Measurements from ENCODE around the gene MAPKAPK2.

Gene MAPKAPK2

GRCh38 chr1:206658981-206659273 is 25.8 kb upstream of the MAPKAPK2 start (continued):
- TF ChIP-seq SETDB1 (IDR thresholded peaks at IDR 0.05; ENCODE audit: insufficient read length, low read length) (no peak), ZNF26 (tag by site-specific recombination; IDR thresholded peaks at IDR 0.05) (no peak), ZNF48 (tag by site-specific recombination; IDR thresholded peaks at IDR 0.05) (no peak), ZBTB8A (tag by site-specific recombination; IDR thresholded peaks at IDR 0.05) (no peak), ZNF777 (tag by site-specific recombination; IDR thresholded peaks at IDR 0.05; ENCODE audit: borderline replicate concordance) (no peak)

- no peaks in the 10 kb centered on the region for H3K36me3 ChIP-seq (ENCODE audit: control insufficient read depth in 2 of 2, insufficient read depth in 1 of 2, low read length in 2 of 2)
- H3K9me3 ChIP-seq (ENCODE audit: control insufficient read depth, insufficient read depth, low read depth, low read length), result no peaks in the 10 kb centered on the region
- TF ChIP-seq ZNF623 (tag by site-specific recombination; IDR thresholded peaks at IDR 0.05), result no peak
- TF ChIP-seq SCRT1 (tag by site-specific recombination; IDR thresholded peaks at IDR 0.05; ENCODE audit: borderline replicate concordance), result no peak
- TF ChIP-seq ZNF76 (tag by site-specific recombination; IDR thresholded peaks at IDR 0.05; ENCODE audit: borderline replicate concordance, low read depth), result no peak
- TF ChIP-seq ZNF701 (tag by site-specific recombination; IDR thresholded peaks at IDR 0.05), result no peak
- TF ChIP-seq GLIS1 (tag by site-specific recombination; IDR thresholded peaks at IDR 0.05), result no peak
- TF ChIP-seq ZNF518A (tag by site-specific recombination; conservative IDR thresholded peaks at IDR 0.05; ENCODE audit: low read depth), result no peak
- no peak for TF ChIP-seq ZNF324 (tag by site-specific recombination; IDR thresholded peaks at IDR 0.05)
- TF ChIP-seq ZNF354C (tag by site-specific recombination; IDR thresholded peaks at IDR 0.05; ENCODE audit: borderline replicate concordance, low read depth), result no peak
- no peak for TF ChIP-seq ZSCAN16 (tag by site-specific recombination; IDR thresholded peaks at IDR 0.05)
- no peak for TF ChIP-seq ZSCAN30 (tag by site-specific recombination; IDR thresholded peaks at IDR 0.05)
- TF ChIP-seq HOXA7 (CRISPR knock-in tag; IDR thresholded peaks at IDR 0.05; ENCODE audit: borderline replicate concordance), result no peak
- H3K27ac ChIP-seq (ENCODE audit: extremely low read depth, low read depth, low read length), result no peak overlapping the region
- H3K4me1 ChIP-seq (ENCODE audit: control insufficient read depth, insufficient read depth, low read length), result peaks cover 3% of the 10 kb centered on the region
- ChIA-PET POLR2A (interaction anchor here (1.7 kb wide), 1 partner anchor 25 kb away, joined by 5 read pairs; the partner anchor contains the start of gene DYRK3), CTCF (interaction anchor here (0.6 to 25.1 kb wide), 10 partner anchors 9 to 524 kb away, joined by 3 to 380 read pairs (median 9); partner anchors contain the start of gene DYRK3)
- no peak overlapping the region for H3K4me3 ChIP-seq (ENCODE audit: low read depth, low read length)
These were observed 24.6 kb upstream of the MAPKAPK2 start for GRCh38 chr1:206660136-206660535.

- ChIA-PET CTCF (interaction anchor here (0.9 to 25.1 kb wide), 3 partner anchors 12 to 54 kb away, joined by 3 to 380 read pairs (median 7); partner anchors contain the start of gene DYRK3), POLR2A (interaction anchor here (0.7 kb wide), 1 partner anchor 191 kb away, joined by 4 read pairs; no protein-coding TSS in a partner anchor)
- no peak overlapping the region for H3K27ac ChIP-seq (ENCODE audit: extremely low read depth, low read depth, low read length)
- no peaks in the 10 kb centered on the region for H3K36me3 ChIP-seq (ENCODE audit: control insufficient read depth in 2 of 2, insufficient read depth in 1 of 2, low read length in 2 of 2)
- peak; percentile 37; the same call in 1 of the 2 replicates for TF ChIP-seq ZNF121 (tag by site-specific recombination; IDR thresholded peaks at IDR 0.05)
- TF ChIP-seq ZNF169 (tag by site-specific recombination; IDR thresholded peaks at IDR 0.05), result no peak
- H3K4me1 ChIP-seq (ENCODE audit: control insufficient read depth, insufficient read depth, low read length), result no peaks in the 10 kb centered on the region
- no peaks in the 10 kb centered on the region for H3K9me3 ChIP-seq (ENCODE audit: control insufficient read depth, insufficient read depth, low read depth, low read length)
- H3K4me3 ChIP-seq (ENCODE audit: low read depth, low read length), result no peak overlapping the region
These were observed 23.4 kb upstream of the MAPKAPK2 start for GRCh38 chr1:206661161-206661820.

Measured in HEK293 (cell line).